IPS-20b (cell line): ENCODE data around the gene HOXB1.

Experiments used
- H3K27ac ChIP-seq: one replicate; pipeline ENCODE4 v1.5.1; 2013; ENCODE audit warnings: low read length
- H3K27me3 ChIP-seq: 2 replicates; pipeline ENCODE4 v1.6.1; 2013; ENCODE audit warnings: mild to moderate bottlenecking, low read length, inconsistent platforms; ENCODE audit not compliant: insufficient read depth
- H3K36me3 ChIP-seq: 2 replicates; pipeline ENCODE4 v1.6.1; 2013; ENCODE audit warnings: low read depth, mild to moderate bottlenecking, inconsistent platforms, low read length, moderate library complexity; ENCODE audit not compliant: insufficient read depth
- H3K4me1 ChIP-seq: 2 replicates; pipeline ENCODE4 v1.6.1; 2013; ENCODE audit warnings: mild to moderate bottlenecking, control low read depth, inconsistent platforms, low read length, moderate library complexity; ENCODE audit not compliant: insufficient read depth
- H3K4me3 ChIP-seq: 2 replicates; pipeline ENCODE4 v1.5.1; 2013; ENCODE audit warnings: mild to moderate bottlenecking, low read length, inconsistent platforms
- H3K9ac ChIP-seq: 2 replicates; pipeline ENCODE4 v1.6.1; 2013; ENCODE audit warnings: low read depth, mild to moderate bottlenecking, inconsistent platforms, low read length, moderate library complexity
- H3K9me3 ChIP-seq: 2 replicates; pipeline ENCODE4 v1.6.1; 2013; ENCODE audit warnings: mild to moderate bottlenecking, low read depth, low read length, inconsistent platforms; ENCODE audit not compliant: insufficient read depth

The HOXB1 gene

DNA sequence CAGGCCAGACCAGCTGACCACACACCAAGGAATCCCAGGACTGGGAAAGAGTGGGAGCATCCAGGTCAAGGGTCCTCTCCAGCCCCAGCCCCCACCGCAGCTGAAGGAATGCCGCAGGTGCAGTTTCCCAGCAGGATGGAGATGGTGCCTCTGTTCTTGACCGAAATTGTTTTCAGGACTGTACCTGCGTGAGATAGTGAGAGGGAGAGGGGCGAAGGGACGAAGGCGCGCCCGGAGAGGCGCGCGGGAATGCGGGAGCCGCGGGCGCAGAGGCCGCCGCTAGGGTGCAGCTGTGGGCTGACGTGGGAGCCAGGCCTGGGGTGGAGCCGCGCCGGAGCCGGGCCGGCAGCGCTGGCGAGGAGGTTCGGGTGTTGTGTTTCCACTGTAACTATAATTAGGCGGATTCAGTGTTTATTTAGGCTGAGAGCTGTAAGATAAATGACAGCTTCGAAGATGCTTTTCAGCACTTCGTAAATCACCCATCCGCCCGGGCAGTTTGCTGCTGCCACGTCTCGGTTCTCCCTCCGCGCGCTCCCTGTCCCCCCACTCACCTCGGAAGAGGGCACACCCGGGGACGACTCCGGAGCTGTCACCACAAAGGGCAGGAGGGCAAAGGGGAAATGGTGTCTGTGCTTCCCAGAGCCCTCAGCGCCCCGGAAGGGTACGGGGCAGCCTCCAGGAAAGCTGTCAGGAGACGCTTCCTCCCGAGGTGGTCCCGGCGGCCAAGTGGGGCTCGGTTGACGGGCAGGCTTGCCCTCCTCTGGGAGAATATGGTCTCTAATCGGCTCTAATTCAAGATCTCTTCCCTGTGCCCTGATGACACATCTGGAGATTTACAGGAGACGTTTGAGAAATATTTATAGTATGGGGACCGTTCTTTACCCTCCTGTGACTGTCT is 38.2 kb downstream of the HOXB1 start:
- Histone ChIP-seq H3K27me3 (peaks cover 83% of the 10 kb centered on the region), H3K9ac (no peak overlapping the region), H3K9me3 (no peaks in the 10 kb centered on the region), H3K36me3 (no peaks in the 10 kb centered on the region), H3K4me1 (peaks cover 2% of the 10 kb centered on the region; the same call in 1 of the 2 replicates), H3K27ac (no peak overlapping the region), H3K4me3 (peak overlapping the region; percentile 68)

- Histone ChIP-seq H3K27me3 (peaks cover 79% of the 10 kb centered on the region), H3K4me3 (no peak overlapping the region), H3K4me1 (peaks cover 2% of the 10 kb centered on the region; the same call in 1 of the 2 replicates), H3K36me3 (no peaks in the 10 kb centered on the region), H3K27ac (no peak overlapping the region), H3K9me3 (no peaks in the 10 kb centered on the region), H3K9ac (no peak overlapping the region)
Observed at GRCh38 chr17:48491527-48492273, 39.1 kb downstream of the HOXB1 start.

- H3K27me3 ChIP-seq = peaks cover 74% of the 10 kb centered on the region
- no peak overlapping the region for H3K9ac ChIP-seq
- H3K4me1 ChIP-seq = peaks cover 2% of the 10 kb centered on the region; the same call in 1 of the 2 replicates
Observed at GRCh38 chr17:48490451-48490892, 40.3 kb downstream of the HOXB1 start.

DNA sequence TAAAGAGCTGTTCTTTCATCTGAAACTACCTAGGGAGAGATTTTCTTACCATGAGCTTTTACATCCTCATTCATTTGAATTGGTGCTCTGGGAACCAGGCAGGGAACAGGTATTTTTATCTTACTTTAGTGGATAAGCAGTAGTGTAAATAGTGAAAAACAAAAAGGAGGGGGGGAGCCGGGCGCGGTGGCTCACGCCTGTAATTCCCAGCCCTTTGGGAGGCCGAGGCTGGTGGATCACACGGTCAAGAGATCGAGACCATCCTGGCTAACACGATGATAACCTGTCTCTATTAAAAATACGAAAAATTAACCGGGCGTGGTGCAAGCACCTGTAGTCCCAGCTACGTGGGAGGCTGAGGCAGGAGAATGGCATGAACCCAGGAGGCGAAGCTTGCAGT is 41.0 kb downstream of the HOXB1 start:
- Histone ChIP-seq H3K9me3 (no peaks in the 10 kb centered on the region), H3K36me3 (no peaks in the 10 kb centered on the region), H3K4me1 (peaks cover 2% of the 10 kb centered on the region; the same call in 1 of the 2 replicates), H3K27ac (no peak overlapping the region), H3K9ac (no peak overlapping the region), H3K4me3 (no peak overlapping the region), H3K27me3 (peaks cover 67% of the 10 kb centered on the region)

More at GRCh38 chr17:48490451-48490892, 40.3 kb downstream of the HOXB1 start:
- H3K27ac ChIP-seq = no peak overlapping the region
- H3K9me3 ChIP-seq = no peaks in the 10 kb centered on the region
- H3K4me3 ChIP-seq = no peak overlapping the region
- H3K36me3 ChIP-seq = no peaks in the 10 kb centered on the region

DNA sequence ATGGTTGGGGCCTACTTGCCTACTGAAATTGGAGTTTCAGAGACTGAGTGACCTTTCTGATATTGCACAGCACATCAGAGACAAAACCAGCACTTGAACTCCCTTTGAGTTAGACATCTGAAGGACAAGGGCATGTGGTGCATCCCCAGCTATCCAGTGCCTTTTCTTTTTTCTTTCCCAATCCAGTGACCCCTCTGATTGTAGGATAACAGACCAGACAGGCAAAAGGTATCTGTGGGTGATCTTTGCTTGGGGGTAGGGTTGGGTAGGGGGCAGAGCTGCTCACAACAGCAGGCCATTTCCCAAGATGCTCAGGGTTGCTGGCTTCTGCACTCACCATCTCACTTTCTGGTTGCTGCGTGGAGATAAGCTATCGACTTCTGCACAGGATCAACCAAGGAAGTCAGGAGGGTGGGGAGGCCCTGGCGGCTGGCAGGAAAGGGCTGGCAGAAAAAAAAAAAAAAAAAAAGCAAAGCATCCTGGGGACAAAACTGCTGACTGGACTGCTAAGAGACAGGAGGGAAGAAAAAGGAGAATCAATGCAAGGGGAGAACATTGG is 42.2 kb downstream of the HOXB1 start:
- H3K9ac ChIP-seq = no peak overlapping the region
- no peak overlapping the region for H3K27ac ChIP-seq
- no peak overlapping the region for H3K4me3 ChIP-seq
- peaks cover 59% of the 10 kb centered on the region for H3K27me3 ChIP-seq
- H3K9me3 ChIP-seq = no peaks in the 10 kb centered on the region
- no peaks in the 10 kb centered on the region for H3K36me3 ChIP-seq
- H3K4me1 ChIP-seq = peaks cover 9% of the 10 kb centered on the region

- Histone ChIP-seq H3K9me3 (no peaks in the 10 kb centered on the region), H3K4me1 (peaks cover 9% of the 10 kb centered on the region), H3K27me3 (peaks cover 52% of the 10 kb centered on the region), H3K9ac (no peak overlapping the region), H3K4me3 (no peak overlapping the region), H3K36me3 (no peaks in the 10 kb centered on the region), H3K27ac (no peak overlapping the region)
Observed at GRCh38 chr17:48487221-48487620, 43.6 kb downstream of the HOXB1 start.

DNA sequence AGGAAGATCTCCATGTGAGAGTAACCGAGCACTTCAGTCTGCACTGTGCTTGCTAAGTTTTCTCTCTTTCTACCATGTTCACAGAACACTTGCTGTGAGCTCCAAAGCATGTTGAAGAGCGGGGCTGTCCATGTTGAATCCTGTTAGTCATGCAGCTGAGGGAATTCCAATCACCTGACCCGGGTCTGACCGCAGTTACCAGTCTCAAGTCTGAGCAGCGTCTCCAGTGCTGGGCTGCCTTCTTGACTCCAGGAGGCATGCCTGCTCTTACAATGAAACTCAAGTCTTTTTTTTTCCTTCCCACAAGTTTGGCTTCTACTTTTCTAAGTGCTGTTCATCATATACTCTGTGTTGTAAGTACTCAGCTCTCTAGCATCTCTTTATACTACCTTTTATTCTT is 44.3 kb downstream of the HOXB1 start:
- peaks cover 9% of the 10 kb centered on the region for H3K4me1 ChIP-seq
- no peak overlapping the region for H3K4me3 ChIP-seq
- no peaks in the 10 kb centered on the region for H3K9me3 ChIP-seq
- no peaks in the 10 kb centered on the region for H3K36me3 ChIP-seq
- no peak overlapping the region for H3K27ac ChIP-seq
- peaks cover 46% of the 10 kb centered on the region for H3K27me3 ChIP-seq
- H3K9ac ChIP-seq = no peak overlapping the region

- peaks cover 9% of the 10 kb centered on the region for H3K4me1 ChIP-seq
- no peak overlapping the region for H3K9ac ChIP-seq
- no peaks in the 10 kb centered on the region for H3K9me3 ChIP-seq
Observed at GRCh38 chr17:48484850-48485249, 46.0 kb downstream of the HOXB1 start.

GRCh38 chr17:48484256-48484655 is 46.6 kb downstream of the HOXB1 start:
- H3K27ac ChIP-seq = no peak overlapping the region
- H3K4me1 ChIP-seq = peaks cover 7% of the 10 kb centered on the region
- no peaks in the 10 kb centered on the region for H3K9me3 ChIP-seq
- no peaks in the 10 kb centered on the region for H3K36me3 ChIP-seq
- no peak overlapping the region for H3K4me3 ChIP-seq
- H3K9ac ChIP-seq = no peak overlapping the region
- peaks cover 29% of the 10 kb centered on the region for H3K27me3 ChIP-seq

More at GRCh38 chr17:48484850-48485249, 46.0 kb downstream of the HOXB1 start:
- Histone ChIP-seq H3K27ac (no peak overlapping the region), H3K4me3 (no peak overlapping the region), H3K27me3 (peaks cover 29% of the 10 kb centered on the region), H3K36me3 (no peaks in the 10 kb centered on the region)

DNA sequence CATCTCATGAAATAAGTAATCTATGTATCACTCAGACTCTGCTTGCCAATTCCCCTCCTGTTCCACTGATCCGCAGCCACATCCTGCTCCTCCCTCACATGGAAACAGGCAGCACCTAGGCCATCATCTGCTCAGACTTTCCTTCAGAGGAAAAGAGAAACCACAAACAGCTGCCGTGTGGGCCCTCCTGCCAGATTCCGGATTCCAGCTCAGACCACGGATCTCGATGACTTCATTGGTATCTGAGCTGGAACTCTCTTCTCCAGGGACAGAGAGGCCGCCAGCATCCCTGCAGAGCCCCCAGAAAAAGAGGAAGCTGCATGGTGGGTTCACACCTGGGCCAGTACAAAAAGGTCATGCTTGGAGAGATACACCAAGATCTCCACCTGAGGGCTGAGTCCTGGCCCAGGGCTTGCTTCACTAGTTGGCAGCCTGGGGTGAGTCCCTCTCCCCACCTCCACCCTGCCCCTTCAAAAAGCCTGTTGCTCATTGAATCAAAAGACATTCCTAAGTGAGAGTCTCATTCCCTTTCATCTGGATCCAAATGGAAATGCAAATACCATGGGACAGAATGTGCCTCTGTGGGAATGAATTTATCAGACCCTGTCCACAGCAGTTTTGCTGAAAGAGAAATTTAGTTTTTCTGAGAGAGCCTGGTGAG is 47.2 kb downstream of the HOXB1 start:
- H3K27ac ChIP-seq = no peak overlapping the region
- H3K9ac ChIP-seq = no peak overlapping the region
- H3K27me3 ChIP-seq = peaks cover 24% of the 10 kb centered on the region
- no peaks in the 10 kb centered on the region for H3K9me3 ChIP-seq
- no peak overlapping the region for H3K4me3 ChIP-seq
- peaks cover 7% of the 10 kb centered on the region; the same call in 1 of the 2 replicates for H3K4me1 ChIP-seq
- H3K36me3 ChIP-seq = no peaks in the 10 kb centered on the region

DNA sequence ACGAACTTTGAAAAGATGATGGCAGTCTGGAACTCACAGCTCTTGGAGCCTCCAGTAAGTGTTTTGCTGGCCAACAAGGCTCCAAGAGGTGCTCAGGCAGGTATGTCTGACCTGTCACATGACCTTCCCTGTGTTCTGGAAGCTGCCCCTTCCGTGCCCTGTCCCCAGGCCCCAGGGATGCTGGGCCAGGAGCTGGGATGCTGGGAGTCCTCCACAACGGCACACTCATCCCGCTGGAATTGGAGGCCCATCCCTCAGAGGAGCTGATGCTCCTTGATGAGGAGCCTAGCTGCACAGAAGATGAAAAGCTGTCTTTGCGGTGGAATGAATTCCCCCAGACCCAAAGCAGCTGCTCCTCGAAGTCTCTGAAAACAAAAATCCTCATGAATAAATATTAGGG is 47.8 kb downstream of the HOXB1 start:
- no peak overlapping the region for H3K27ac ChIP-seq
- peaks cover 7% of the 10 kb centered on the region; the same call in 1 of the 2 replicates for H3K4me1 ChIP-seq
- H3K36me3 ChIP-seq = no peaks in the 10 kb centered on the region
- peaks cover 20% of the 10 kb centered on the region for H3K27me3 ChIP-seq
- no peak overlapping the region for H3K4me3 ChIP-seq
- no peak overlapping the region for H3K9ac ChIP-seq
- H3K9me3 ChIP-seq = no peaks in the 10 kb centered on the region
